Measurements from ENCODE around the gene IQCE. TPM values are rescaled to one million over a fixed set of nuclear protein-coding genes. Genes with fewer than 3 reads are reported as not detected.

IQCE gene
- polyA plus RNA-seq, 4 donors, result 20.2 to 30.3 (median 22.2) TPM

- DNase-seq (ENCODE audit: low read depth in 4 of 4, low spot score in 2 of 4), result no peak
Measured at GRCh38 chr7:2657920-2658671, 99.3 kb downstream of the IQCE start.

- no peak for DNase-seq (ENCODE audit: low read depth in 4 of 4, low spot score in 2 of 4)
Measured at GRCh38 chr7:2658941-2659340, 100.2 kb downstream of the IQCE start.

GRCh38 chr7:2659556-2660358 lies 101.0 kb downstream of the IQCE start:
- no peak for DNase-seq (ENCODE audit: low read depth in 4 of 4, low spot score in 2 of 4)

- DNase-seq (ENCODE audit: low read depth in 4 of 4, low spot score in 2 of 4), result no peak
Measured at GRCh38 chr7:2660359-2661095, 101.7 kb downstream of the IQCE start.

- no peak for DNase-seq (ENCODE audit: low read depth in 4 of 4, low spot score in 2 of 4)
Measured at GRCh38 chr7:2661096-2661449, 102.3 kb downstream of the IQCE start.

- DNase-seq (ENCODE audit: low read depth in 4 of 4, low spot score in 2 of 4), result no peak
Measured at GRCh38 chr7:2661602-2662272, 103.0 kb downstream of the IQCE start.

GRCh38 chr7:2662273-2663120 lies 103.7 kb downstream of the IQCE start:
- DNase-seq (ENCODE audit: low read depth in 4 of 4, low spot score in 2 of 4), result no peak

GRCh38 chr7:2663121-2663886 lies 104.5 kb downstream of the IQCE start:
- DNase-seq (ENCODE audit: low read depth in 4 of 4, low spot score in 2 of 4), result no peak

- DNase-seq (ENCODE audit: low read depth in 4 of 4, low spot score in 2 of 4), result no peak
Measured at GRCh38 chr7:2663960-2664359, 105.2 kb downstream of the IQCE start.

Other genes starting within 250 kb of the IQCE start
- gene SNX8, start 244.5 kb upstream of the IQCE start, polyA plus RNA-seq (ENCODE audit: insufficient read length in 4 of 4), result 10 to 100 TPM; 33.0 to 38.1 (median 35.9) TPM
- 100 to 1,000 TPM; 136 to 174 (median 148) TPM for gene EIF3B, start 204.2 kb upstream of the IQCE start, polyA plus RNA-seq (ENCODE audit: insufficient read length in 4 of 4)
- gene CHST12, start 155.4 kb upstream of the IQCE start, polyA plus RNA-seq (ENCODE audit: insufficient read length in 4 of 4), result 10 to 100 TPM in 3 of 4 donors, 1 to 10 TPM in 1; 9.5 to 16.7 (median 13.5) TPM
- under 1 TPM in 2 of 4 donors, not detected in 2; 0.31 to 0.32 TPM for gene GRIFIN, start 82.6 kb upstream of the IQCE start, polyA plus RNA-seq (ENCODE audit: insufficient read length in 4 of 4)
- 10 to 100 TPM; 27.0 to 44.4 (median 38.0) TPM for gene LFNG, start 39.2 kb upstream of the IQCE start, polyA plus RNA-seq (ENCODE audit: insufficient read length in 4 of 4)
- 10 to 100 TPM; 22.8 to 44.1 (median 36.6) TPM for gene BRAT1, start 3.5 kb upstream of the IQCE start, polyA plus RNA-seq (ENCODE audit: insufficient read length in 4 of 4)
- 100 to 1,000 TPM in 3 of 4 donors, 10 to 100 TPM in 1; 74.6 to 151 (median 127) TPM for gene TTYH3, start 73.0 kb downstream of the IQCE start, polyA plus RNA-seq (ENCODE audit: insufficient read length in 4 of 4)
- gene AMZ1, start 129.2 kb downstream of the IQCE start, polyA plus RNA-seq (ENCODE audit: insufficient read length in 4 of 4), result under 1 TPM; 0.11 to 0.59 (median 0.22) TPM